Activated T-helper 9 cell treated with anti-CD3 and anti-CD28 coated beads, Interleukin-2, amount 50 U/mL, for 16 hours (primary cell): Measurements from ENCODE around the gene AGAP9.
A peak's percentile ranks its signal among the peaks of the same experiment; 100 is the strongest.
"Not testable (repeated sequence)": the region's sequence is repeated elsewhere in the genome, so short reads cannot be mapped to it uniquely, and the experiment has no call there.

Source experiments
- DNase-seq: peaks from one replicate; pipeline ENCODE4 v3.0.0-alpha.2; 2020; ENCODE audit warnings: low read depth

The AGAP9 gene

DNA sequence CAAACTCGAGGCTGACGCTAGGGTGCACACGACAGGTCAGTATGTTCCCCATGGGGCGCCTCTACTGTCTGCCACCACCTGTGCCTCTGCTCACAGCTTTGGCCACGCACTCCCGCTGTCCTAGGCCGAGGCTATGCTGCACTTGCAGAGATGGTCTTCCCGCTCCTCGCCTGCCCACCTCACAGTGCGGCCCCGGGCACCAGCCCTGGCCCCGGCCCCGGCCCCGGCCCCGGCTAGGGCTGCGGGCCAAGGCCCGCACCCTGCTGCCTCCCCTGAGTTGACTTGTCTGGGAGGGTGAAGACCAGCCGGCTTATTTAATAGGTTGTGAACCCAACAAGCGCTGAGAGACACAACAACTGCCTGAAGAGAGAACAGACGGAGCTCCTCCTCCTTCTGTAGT is at the start of gene AGAP9:
TSS of gene AGAP9 (minus strand) at position 164 of the 400 bp plus-strand sequence. CDS start at position 52, 112 bp downstream.
- DNase-seq = not testable (repeated sequence)

DNA sequence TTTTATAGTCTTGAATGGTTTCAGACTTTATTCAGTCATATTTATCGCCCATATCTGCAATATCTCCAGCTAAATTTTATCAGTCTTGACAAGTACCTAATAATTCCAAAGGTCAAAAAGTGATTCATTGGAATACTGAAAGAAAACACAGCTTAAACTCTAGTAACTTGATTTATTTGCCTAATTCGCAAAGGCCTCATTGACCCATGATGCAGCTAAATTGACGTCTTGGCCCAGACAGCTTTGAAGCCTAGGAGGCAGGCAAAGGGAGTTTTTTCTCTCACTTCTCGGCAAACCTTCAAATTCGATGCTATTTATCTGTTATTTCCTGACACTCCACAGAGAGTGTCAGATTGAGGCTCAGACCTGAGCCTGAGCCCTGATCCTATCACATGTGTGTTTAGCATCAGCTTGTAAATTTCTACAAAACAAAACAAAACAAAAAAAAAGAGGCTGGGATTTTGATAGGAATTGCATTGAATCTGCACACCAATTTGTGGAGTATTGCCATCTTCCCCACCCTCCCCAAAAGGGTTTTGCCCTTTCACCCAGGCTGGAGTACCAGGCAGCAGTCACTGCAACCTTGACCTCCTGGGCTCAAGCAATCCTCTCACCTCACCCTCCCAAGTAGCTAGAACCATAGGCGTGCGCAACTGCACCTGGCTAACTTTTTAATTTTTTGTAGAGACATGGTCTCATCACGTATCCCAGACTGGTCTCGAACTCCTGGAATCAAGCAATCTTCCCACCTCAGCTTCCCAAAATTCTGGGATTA is 47.9 kb upstream of the AGAP9 start:
- DNase-seq = not testable (repeated sequence)

DNA sequence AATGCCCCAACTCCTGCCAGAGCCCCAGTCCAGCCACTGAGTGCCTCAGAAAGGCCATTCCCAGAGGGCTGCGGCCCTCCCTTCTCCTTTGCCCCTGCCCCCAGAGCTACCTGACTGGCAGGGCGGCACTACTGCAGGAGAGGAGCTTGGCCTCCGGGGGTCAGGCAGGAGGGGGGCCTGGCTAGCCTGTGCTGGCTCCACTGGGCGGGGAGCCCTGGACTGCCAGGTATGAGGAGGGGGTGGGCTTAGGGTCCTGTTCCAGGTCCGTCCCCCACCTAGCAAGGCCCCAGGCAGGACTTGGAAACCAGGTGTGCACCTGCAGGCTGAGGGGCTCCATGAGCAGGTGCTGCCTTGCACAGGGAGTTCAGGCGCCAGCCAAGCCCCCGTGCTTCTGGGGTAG is 43.3 kb upstream of the AGAP9 start:
- not testable (repeated sequence) for DNase-seq

DNA sequence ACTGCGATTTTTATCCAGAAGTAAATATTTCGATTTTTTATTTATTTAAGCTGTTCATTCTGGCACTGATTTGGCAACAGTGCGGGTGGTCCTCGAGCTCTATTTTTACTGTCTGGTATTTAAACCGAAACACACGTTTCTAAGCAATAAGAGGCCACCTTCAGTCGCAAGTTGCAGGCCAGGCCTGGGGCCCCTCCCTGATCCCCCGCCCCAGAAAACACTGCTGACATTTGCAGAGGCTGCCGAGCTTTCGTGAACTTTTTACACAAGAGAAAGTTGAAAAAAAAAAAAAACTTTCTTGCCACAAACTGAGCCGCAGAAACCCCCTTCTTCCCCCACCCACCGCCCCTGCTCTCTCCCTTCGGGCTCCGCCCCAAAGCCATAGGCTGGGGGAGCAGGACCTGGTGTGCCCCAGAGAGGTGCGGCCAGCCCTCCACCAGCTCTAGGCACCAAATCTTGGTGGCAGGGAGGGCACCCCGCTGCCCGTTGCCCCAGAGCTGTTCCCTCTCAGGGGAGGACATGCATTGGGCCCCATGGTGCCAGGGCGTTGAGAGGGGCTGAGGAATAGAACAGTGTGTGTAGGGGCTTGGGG is 42.8 kb upstream of the AGAP9 start:
- not testable (repeated sequence) for DNase-seq

DNA sequence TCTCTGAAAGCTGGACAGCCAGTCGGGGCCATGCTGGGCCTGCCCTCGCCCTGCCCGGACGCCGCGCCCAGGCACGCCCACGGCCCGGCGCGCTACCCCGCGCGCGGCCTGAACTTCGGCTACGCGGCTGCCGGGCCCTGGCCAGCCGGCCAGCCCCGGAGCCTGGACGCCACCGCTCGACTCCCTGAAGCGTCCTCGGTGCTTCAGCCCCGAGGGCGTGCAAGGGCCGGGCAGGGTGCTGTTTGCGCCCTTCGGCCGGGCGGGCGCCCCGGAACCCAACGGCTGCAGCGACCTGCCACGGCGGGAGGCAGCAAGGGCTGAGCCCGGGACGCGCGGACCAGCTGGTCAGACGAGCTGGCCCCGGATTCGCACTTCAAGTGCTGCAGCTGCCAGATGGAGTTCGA is 42.1 kb upstream of the AGAP9 start:
- not testable (repeated sequence) for DNase-seq

DNA sequence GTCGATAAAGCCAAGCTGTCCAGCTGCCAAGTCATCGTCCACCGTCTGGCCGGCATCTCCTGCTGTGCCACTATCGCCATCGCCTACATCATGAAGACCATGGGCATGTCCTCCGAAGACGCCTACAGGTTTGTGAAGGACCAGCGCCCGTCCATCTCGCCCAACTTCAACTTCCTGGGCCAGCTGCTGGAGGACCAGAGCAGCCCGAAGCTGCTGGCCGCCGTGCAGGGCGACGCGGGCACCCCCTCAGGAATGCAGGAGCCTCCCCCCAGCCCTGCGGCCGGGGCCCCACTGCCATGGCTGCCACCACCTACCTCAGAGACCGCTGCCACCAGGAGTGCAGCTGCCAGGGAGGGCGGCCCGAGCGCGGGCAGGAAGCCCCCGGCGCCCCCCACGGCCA is 41.5 kb upstream of the AGAP9 start:
- not testable (repeated sequence) for DNase-seq

DNA sequence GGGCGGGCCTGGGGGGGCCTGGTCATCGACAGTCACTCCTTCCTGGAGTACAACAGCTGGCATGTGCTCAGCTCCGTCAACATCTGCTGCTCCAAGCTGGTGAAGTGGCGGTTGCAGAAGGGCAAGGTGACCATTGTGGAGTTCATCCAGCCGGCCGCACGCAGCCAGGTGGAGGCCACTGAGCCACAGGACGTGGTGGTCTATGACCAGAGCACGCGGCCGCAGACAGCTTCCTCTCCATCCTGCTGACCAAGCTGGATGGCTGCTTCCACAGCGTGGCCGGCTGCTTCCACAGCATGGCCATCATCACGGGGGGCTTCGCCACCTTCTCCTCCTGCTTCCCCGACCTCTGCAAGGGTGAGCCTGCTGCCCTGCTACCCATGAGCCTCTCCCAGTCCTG is 40.9 kb upstream of the AGAP9 start:
- DNase-seq = not testable (repeated sequence)

DNA sequence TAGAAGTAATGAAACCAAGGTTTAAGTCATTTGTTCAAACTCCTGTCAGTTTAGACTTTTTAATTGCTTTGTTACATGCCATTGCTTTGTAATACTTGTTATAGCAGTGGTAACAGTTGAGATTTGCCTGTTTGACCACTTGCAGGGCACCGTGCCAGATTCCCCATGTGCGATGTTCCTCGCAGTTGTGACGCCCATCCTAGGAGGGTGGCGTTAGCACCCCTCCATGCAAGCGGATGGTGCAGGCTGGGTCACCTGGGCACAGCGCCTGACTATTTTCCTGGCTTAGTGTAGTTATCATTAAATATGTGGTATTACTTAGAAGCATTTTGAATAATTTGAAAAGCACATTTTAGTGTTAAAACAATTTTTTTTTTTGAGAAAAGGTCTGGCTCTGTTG is 37.0 kb upstream of the AGAP9 start:
- not testable (repeated sequence) for DNase-seq

DNA sequence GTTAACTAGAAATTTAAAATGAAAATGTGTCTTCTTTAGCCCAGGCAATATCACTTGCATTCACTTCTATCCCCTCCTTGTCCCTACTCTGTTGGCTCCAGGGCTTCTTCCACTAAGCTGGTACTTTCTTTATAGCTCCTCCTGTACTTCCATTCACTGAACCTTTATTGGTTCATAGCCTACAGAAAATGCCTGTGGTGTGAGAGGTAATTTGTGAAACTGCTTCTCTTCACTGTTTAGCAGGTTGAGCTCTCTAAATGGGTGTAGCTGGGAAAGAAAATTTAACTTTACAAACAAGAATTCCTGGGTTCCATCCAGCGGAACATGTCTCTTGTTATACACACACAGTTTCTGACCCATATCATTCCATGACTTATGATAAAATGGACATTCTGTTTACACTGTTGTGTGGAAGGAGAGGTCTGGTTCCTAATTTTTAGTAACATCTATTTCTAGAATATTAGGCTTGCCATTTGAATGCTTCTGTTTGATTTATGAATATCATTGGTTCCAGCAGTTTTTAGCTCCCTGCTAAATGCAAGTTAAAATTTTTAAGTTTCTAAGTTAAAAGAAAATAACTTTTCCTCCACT is 36.4 kb upstream of the AGAP9 start:
- DNase-seq = not testable (repeated sequence)

DNA sequence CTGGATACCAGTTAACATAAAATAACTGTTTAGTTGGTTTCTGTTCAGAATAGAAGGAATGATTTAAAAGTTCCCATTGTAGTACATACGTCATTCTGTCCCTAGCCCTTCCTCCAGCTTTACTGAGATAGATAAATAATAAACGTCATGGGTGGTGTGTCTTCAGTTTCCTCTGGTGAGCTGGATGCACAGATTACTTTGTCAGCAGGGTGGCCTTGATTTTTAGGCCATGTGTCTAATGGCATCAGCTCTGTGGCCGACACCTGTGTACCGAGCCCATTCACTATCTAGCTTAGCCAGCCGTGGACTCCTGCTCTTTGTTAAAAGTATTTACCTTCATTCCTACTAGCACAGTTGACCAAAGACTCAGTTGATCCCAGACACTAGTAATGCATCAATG is 34.7 kb upstream of the AGAP9 start:
- DNase-seq = not testable (repeated sequence)

DNA sequence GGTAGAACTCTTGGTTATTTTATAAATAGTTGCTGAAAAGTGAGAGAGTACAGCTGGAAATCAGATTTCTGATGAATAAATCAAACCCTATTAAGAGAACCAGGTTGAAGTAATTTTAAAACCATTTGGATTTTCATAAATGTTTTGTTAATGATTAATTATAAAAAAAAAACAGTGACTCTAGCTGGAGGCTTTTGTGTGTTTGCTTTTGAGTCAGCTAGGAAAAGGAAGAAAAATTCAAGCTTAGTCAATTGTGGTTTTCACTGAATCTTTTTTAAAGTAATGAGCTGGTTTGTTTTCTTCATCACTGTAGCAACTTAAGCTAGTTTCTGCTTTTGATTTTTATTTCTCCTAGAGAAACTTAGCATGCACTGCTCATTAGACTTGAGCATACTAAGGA is 34.2 kb upstream of the AGAP9 start:
- DNase-seq = not testable (repeated sequence)

DNA sequence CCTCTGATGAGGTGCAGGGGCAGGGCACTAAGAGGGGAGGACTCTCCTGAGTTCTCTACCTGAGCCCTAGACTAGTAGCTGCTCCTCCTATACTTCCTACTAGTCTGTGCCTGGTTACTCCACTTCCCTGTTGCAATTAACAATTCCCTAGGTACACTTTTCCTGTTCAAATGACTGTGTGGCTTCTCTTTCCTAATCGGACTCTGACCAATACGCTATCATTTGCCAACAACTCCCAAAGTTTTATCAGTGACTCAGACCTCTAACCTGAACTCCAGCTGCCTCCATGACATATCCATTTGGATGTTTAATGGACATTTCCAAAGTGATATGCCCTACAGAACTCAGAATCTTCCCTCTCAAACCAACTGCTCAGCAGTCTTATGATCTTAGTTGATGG is 31.9 kb upstream of the AGAP9 start:
- DNase-seq = not testable (repeated sequence)

DNA sequence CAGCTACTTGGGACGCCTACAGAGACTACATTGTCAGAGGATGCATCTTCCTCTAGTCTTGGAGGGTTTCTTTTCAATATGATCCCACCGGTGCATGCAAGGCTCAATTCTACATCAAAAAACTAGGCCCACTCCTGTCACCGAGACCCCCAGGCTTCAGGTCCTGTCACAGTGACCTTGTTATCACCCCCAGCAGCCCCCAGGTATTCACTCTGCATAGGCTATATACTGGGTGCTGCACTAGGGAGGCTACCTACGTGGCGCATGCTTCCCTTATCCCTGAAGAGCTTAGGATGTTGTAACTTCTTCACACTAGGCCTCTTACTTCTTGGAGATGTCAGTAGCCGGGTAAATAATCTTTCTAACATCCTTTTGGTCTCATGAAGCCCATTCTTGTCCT is 31.1 kb upstream of the AGAP9 start:
- not testable (repeated sequence) for DNase-seq

DNA sequence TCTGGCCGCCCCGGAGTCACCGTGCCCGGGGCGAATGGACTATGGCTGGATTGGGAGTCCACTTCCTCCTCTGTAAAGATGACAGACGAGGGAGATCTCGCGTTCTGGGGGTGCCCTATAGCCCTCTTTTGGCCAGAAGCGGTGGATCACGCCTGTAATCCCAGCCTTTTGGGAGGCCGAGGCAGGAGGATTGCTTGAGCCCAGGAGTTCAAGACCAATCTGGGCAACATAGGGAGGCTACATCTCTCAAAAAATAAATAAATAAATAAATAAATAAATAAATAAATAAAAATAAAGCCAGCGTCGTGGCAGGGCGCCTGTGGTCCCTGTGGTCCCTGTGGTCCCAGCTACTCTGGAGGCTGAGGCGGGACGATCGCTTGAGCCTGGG is 30.4 kb upstream of the AGAP9 start:
- DNase-seq = not testable (repeated sequence)

DNA sequence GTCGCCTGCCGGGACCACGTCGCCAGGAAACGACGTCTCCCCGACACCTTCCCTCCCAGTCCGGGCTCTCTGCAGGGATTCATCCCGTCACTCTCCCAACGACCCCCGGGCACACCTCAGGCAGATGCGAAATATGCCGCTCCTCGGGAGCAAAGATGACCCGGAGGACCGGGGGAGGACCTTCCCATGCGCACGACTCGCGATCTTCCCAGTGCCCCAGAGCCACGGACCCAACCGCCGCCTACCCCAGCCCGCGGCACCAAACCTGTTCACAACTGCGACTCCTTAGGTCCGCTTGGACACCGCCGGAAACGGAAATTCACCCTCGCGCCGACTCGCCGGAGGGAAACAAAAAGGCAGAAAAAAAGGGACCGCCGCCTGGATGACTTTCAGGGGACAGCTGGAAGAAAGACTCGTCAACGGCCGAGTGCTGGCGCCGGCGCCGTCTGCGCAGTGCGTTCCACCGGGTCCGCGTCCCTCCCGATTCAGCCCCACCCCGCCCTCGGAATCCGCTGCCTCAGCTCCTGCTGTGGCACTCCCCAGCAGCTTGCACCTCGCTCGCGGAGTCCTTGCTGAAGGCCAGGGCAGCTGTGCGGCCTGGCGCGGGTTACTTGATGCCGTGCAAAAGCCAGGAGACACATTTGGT is 29.9 kb upstream of the AGAP9 start:
- peak; percentile 66 for DNase-seq

DNA sequence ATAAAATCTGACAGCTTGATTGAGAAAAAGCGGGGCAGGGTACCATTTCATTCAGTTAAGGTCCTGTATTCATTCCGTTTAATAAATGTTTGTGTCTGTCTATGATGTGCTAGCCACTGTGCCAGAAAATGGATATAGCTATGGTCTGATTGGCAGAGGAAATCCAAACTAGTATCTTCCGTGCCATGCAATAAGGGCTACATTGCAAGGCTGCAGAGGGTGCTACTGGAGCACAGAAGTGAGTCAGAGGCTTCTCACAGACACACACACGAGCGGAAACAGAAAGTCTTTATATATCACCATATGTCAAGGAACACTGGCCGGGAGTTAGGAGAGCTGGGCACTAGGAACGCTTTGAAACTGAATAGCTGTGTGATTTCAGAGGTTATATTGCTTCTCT is 29.3 kb upstream of the AGAP9 start:
- peak; percentile 9 for DNase-seq

DNA sequence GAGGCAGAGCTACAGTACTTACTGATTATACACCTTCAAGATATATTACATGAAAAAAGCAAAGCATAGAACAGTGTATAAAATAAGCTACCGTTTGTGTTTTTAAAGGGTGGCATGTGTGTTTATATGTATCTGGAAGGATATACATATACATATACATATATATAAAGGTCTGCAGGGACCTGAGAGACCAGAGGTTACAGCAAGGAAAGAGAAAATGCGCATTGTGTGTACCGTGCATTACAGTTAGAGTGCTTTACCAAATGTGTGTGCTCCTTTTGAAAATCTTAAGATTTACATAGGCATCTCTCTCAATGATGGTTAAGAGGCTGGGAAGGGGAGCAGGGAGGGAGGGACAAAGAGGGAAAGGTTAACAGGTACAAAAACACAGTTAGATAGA is 23.8 kb upstream of the AGAP9 start:
- not testable (repeated sequence) for DNase-seq

DNA sequence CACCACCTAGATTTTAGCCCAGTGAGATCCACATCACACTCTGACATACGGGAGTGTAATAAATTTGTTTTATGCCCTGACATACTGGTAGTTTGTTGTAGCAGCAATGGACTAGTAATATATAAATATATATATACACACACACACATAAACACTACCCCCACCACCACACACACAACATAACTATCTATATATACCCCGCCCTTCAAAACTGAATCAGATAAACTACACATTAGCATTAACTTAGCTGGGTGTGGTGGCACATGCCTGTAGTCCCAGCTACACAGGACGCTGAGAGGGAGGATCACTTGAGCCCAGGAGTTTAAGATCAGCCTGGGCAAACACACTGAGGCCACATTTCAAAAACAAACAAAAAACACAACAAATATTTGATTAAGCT is 13.0 kb upstream of the AGAP9 start:
- DNase-seq = not testable (repeated sequence)

DNA sequence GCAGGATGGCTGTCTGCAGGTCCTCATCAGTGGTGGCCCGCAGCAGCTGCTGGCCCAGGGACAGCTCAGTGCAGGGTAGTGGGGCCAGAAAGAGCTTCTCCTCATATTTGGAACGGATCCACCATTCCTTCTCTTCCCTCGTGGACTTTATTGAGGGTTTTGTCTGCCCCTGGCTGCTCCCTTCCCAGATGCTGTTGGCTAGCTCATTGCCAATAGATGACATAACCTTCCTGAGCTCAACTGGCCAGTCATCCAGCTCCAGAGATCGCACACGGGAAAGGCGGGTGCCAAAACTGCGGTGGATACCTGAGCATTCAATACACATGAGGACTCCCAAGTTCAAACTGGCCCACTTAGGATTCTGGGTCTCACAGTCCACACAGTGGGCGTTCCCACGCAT is 21.1 kb downstream of the AGAP9 start:
- not testable (repeated sequence) for DNase-seq

DNA sequence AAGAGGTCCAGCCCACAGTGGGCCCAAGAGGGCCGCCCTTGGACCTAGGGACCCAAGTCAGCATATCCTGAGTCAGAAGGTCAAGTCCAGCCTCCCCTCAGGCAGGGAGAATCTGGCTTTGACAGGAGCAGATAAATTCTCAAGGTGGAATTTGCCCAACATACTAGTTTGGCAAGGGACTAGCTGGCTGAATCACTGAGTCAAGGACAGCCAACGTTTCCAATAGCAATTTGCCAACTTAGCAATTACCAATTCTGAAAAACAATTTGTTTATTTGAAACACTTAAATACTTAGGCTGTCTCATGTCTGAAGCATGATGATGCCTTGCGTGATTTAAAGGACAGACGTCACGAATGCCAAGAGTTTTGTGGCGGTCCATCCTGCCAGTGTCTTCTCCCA is 29.2 kb downstream of the AGAP9 start:
- DNase-seq = not testable (repeated sequence)

DNA sequence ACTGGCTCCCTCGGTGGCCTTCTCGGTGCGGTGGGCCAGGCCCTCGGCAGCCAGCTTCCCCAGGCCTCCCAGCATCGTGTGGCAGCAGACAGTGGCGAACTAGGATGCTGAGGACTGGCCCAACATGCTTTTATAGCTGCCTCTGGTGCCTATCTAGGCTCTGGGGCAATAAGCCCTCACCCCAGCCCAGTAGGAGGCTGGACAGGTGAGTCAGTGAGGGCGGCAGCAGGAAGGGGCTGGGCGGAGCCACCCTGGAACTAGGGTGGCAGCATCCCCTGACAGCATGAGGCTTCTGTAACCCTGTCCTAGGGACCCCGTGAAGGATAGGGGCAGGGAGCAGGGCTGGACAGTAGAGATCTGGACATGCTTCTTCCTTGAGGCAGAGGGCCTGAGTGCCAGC is 31.8 kb downstream of the AGAP9 start, which contains the start of gene FAM25G:
TSS of gene FAM25G (minus strand) at position 101 of the 400 bp plus-strand sequence. CDS start at position 75, 26 bp downstream.
- not testable (repeated sequence) for DNase-seq

DNA sequence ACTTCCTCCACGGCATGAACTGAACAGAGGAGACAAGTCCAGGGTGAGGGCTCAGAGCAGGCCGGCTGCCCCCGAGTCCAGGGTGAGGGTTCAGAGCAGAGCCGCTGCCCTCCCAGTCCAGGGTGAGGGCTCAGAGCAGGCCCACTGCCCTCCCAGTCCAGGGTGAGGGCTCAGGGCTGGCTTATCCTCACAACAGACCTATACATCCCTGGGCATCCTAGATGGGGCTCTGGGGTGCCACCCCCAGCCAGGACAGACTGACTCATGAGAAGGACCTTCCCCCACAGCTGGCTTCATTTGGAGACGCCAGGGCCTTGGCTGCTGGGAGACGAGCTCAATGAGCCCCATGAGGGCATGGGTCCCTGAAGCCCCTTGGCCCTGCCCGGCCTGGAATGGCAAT is 33.8 kb downstream of the AGAP9 start:
- DNase-seq = not testable (repeated sequence)

DNA sequence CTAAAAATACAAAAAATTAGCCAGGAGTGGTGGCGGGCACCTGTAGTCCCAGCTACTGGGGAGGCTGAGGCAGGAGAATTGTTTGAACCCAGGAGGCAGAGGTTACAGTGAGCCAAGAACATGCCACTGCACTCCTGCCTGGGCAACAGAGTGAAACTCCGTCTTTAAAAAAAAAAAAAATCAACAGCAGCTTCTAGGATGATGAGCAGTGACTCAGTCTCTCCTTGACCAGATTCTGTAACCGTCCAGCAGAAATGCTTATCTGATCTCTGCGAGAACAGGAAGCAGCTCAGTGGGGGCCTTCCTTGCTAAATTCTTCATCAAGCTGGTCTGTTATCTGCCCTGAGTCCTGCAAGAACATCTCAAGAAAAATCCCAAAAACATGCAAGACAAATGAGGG is 37.5 kb downstream of the AGAP9 start:
- DNase-seq = not testable (repeated sequence)
